ENCODE data around the gene FERMT3.

FERMT3 gene

DNA sequence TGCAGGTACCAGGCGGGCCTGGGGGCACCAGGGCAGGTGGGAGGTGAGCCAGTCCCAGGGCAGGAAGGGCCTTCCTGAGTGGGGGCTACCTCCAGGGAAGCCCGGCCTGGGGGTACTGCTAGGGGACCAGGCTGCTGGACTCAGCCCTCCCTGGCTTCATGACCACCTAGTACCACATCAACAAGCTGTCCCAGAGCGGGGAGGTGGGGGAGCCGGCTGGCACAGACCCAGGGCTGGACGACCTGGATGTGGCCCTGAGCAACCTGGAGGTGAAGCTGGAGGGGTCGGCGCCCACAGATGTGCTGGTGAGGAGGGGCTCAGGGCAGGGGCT lies 12.8 kb downstream of the FERMT3 start:
- DNase-seq (ENCODE audit: low read depth in 2 of 3, low spot score in 1 of 3): no peak

DNA sequence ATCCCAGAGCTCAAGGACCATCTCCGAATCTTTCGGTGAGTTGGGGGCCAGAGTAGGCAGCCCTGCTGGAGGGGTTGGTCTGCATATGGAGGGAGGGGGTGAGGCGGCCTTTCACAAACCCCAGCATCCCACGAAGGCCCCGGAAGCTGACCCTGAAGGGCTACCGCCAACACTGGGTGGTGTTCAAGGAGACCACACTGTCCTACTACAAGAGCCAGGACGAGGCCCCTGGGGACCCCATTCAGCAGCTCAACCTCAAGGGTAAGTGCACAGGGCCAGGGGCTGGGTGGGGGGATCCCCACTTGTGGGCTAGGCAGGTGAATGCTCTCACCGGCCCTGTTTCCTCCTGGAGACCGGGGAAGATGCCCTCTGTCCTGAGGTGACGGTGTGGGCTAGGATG lies 13.2 kb downstream of the FERMT3 start:
- DNase-seq (ENCODE audit: low read depth in 2 of 3, low spot score in 1 of 3): no peak

DNA sequence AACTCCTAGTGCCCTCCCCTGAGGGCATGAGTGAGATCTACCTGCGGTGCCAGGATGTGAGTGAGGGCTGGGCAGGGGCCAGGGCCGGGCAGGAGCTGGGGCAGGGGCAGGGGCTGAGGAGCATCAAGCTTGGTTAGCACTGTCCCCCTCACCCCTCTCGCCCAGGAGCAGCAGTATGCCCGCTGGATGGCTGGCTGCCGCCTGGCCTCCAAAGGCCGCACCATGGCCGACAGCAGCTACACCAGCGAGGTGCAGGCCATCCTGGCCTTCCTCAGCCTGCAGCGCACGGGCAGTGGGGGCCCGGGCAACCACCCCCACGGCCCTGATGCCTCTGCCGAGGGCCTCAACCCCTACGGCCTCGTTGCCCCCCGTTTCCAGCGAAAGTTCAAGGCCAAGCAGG lies 13.8 kb downstream of the FERMT3 start:
- no peak for DNase-seq (ENCODE audit: low read depth in 2 of 3, low spot score in 1 of 3)

DNA sequence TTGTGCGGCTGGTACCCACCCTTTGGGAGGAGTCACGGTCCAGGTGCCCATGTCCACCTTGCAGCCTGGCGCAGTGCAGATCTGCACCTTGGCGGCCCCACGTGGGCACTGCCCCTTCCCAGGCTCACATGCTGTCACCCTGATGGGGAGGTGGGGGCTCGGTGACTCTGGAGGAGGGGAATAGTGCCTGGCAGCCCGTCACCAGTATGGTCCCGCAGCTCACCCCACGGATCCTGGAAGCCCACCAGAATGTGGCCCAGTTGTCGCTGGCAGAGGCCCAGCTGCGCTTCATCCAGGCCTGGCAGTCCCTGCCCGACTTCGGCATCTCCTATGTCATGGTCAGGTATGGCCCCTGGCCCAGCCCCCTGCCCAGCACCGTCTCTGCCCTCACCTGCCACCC lies 14.3 kb downstream of the FERMT3 start:
- no peak for DNase-seq (ENCODE audit: low read depth in 2 of 3, low spot score in 1 of 3)

DNA sequence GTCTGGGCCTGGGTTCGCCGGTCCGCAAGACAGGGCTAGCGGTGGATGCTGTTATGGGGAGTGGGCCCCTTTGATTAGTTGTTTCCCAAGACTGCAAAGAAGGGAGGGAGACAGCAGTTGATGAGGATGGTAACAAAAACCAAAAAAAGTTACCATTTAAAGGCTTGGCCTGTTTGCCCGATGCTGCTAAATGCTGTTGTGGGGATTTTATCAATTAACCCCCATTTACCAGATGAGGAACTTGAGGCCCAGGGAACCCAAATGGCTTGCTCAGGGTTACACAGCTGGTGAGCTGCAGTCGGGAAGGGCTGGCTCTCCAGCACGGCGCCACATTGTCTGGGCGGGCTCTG lies 16.1 kb downstream of the FERMT3 start:
- no peak for DNase-seq (ENCODE audit: low read depth in 2 of 3, low spot score in 1 of 3)

DNA sequence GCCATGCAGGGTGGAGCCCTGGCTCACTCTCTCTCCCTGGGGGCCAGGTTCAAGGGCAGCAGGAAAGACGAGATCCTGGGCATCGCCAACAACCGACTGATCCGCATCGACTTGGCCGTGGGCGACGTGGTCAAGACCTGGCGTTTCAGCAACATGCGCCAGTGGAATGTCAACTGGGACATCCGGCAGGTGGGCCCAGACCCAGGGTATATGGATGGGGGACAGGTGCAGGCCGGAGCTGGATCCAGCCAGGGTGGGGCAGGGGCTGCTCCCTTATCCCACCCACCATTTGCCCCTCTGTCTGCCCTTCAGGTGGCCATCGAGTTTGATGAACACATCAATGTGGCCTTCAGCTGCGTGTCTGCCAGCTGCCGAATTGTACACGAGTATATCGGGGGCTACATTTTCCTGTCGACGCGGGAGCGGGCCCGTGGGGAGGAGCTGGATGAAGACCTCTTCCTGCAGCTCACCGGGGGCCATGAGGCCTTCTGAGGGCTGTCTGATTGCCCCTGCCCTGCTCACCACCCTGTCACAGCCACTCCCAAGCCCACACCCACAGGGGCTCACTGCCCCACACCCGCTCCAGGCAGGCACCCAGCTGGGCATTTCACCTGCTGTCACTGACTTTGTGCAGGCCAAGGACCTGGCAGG lies 16.6 kb downstream of the FERMT3 start:
- no peak for DNase-seq (ENCODE audit: low read depth in 2 of 3, low spot score in 1 of 3)

DNA sequence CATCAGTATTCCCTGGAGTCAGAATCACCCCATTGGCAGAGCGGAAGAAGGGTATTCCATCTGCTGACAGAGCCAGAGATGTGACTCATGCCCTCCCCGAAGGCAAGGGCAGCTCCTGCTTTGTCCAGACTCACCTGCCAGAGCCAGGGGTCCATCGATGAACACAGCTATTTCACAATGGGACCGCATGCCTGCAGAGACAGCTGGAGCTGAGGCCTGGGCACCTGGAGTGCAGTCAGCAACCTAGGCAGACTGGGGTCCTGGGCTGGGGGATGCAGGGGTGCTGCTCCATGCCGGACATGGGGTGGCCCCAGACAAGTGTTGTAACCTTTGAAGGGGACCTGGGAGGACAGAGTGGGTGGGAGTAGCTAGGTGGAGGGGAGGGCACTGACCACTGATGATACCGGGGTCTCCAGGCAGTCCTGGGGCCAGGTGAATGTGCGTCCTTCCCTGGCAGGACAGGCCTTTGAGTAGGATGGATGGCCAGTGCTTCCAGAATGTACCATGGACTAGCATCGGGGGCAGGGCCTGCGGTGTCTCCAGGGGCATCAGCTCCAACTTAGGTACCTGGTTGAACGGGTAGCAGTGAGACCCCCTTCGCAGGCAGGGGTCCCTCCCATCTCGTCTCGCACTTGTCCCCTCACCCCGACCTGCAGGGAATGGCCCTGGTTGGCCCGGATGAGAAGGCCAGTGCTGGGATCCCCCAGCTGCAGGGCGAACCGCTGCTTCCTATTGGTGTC lies 17.8 kb downstream of the FERMT3 start:
- DNase-seq (ENCODE audit: low read depth in 2 of 3, low spot score in 1 of 3): no peak

DNA sequence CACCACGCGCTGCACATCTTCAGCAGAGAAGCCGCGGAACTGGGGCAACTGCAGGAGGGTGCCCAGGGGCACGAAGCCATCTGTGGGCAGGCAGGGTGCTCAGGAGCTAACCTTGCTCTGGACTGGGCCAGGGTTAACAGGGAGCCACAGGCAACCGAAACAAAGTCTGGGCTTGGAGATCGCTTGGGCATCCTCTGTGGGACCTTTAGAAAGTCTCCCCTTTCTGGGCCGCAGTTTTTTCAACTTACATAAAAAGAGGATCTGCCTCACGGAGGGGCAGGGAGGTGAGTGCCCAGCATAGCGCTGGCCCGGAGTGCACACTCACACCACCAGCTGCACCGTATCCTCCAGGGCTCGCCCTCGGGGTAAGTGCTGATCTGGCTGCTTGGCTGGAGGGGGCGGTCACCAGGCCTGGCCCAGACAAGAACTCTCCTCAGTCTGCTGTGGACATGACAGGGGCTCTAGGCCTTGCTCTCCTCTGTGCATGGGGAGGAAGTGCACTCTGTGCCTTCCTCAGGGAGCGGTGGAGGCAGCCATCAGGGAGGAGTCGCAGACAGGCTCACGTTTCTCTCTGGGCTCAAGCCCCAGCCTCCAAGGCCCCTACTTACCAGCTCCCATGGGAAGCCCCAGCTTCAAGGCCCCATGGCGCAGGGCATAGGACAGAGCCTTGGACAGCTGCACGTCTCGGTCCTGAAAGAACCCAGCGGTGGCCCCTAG lies 18.5 kb downstream of the FERMT3 start:
- DNase-seq (ENCODE audit: low read depth in 2 of 3, low spot score in 1 of 3): no peak

DNA sequence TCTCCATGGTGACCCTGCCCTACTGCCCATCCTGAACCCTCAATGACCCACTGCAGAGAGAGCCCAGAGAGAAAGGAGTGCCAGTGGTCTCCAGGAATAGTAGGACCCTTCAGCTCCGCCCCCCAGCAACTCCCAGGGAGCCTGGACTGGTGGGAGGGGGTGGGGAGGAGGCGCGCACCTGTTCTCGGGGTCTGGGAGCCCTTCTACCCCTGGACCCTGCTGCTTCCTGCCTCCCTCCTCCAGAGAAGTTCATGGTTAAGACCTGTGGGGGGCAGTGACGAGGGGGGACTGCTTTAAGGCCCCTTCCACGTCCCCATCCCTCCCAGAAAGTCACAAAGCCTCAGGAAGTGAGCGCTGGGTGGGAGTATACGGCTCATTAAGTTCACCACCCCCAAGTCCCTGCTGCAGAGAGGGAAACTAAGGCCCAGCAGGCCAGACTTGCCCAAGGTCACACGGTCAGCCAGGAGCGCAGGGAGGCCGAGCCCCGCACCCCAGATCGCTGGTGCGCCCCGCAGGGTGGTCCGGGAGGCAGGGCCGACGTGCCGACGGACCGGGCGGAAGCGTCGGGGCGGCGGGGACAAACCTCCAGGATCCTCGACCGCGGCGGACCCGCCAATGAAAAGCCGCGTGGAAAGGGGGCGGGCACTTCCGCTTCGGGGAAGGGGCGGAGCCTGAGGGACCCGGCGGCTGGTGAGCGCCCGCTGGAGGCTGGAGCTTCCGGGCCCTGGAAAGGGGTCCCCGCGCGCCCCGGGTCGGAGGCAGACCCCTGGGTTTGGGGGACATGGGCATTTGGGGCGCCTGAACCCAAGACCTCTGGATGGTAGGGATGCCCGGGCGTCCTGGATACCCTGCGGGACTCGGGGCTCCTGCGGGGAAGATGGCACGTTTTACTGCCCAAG lies 19.3 kb downstream of the FERMT3 start, which contains the start of the genes NUDT22 and TRPT1:
NUDT22 (plus strand) TSS at position 667 of the 899 bp plus-strand sequence. CDS start 379 bp downstream, outside the sequence.
TRPT1 (minus strand) TSS at position 579 of the 899 bp plus-strand sequence; CDS start at position 253, 326 bp downstream.
- DNase-seq (ENCODE audit: low read depth in 2 of 3, low spot score in 1 of 3): peak; percentile 87 to 96 (median 90)

DNA sequence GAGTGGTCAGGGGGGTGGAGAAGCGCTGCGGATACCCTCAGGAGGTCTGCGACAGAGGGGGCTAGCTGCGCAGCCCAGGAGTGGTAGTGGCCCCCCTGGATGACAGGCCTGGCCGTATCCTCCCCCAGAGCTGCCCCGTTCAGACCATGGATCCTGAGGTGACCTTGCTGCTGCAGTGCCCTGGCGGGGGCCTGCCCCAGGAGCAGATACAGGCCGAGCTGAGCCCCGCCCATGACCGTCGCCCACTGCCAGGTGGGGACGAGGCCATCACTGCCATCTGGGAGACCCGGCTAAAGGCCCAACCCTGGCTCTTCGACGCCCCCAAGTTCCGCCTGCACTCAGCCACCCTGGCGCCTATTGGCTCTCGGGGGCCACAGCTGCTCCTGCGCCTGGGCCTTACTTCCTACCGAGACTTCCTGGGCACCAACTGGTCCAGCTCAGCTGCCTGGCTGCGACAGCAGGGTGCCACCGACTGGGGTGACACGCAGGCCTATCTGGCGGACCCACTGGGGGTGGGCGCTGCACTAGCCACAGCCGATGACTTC lies 20.1 kb downstream of the FERMT3 start:
- peak in 1 of 3 donors; percentile 49 for DNase-seq (ENCODE audit: low read depth in 2 of 3, low spot score in 1 of 3)

DNA sequence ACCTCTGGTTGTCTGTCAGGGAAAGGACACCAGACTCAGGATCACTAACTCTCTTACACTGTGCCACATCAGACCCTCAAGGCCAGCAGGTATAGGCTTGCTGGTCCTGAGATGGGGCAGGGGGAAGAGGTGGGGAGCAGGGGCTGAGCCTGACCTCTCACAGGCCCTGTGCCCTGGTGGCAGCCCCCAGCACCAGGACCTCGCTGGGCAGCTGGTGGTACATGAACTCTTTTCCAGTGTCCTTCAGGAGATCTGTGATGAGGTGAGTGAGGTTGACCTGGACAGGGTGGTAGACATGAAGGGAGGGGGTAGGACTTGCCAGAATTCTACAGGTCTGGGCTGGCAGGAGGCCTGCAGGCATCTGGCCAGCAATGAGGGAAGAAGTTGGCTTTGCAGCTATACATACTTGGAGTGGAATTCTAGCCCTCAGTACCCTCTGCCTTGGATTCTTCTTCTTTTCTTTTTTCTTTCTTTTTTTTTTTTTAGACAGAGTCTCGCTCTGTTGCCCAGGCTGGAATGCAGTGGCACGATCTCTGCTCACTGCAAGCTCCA lies 21.0 kb downstream of the FERMT3 start:
- DNase-seq (ENCODE audit: low read depth in 2 of 3, low spot score in 1 of 3): no peak

DNA sequence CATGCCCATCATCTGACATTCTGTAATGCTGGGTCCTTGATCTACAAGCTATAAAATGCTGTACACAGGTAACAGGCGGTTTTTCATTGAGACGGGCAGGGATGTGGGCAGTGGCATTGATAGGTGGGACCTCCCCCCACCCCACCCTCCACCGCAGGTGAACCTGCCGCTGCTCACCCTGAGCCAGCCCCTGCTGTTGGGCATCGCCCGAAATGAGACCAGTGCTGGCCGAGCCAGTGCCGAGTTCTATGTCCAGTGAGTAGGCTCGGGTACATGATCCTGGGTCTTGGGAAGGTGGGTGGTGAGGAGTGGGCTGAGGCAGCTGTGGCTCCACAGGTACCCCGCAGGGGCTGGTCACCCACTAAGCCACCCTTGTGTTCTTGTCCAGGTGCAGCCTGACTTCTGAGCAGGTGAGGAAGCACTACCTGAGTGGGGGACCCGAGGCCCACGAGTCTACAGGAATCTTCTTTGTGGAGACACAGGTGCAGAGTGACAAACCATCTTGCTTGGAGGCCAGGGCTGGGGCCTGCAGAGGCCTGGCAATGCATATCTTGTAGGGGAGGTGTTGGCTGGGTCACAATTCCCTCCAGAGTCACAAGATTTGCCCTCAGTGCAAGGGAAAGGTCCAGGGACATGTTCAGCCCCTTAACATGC lies 22.7 kb downstream of the FERMT3 start:
- DNase-seq (ENCODE audit: low read depth in 2 of 3, low spot score in 1 of 3): no peak

DNA sequence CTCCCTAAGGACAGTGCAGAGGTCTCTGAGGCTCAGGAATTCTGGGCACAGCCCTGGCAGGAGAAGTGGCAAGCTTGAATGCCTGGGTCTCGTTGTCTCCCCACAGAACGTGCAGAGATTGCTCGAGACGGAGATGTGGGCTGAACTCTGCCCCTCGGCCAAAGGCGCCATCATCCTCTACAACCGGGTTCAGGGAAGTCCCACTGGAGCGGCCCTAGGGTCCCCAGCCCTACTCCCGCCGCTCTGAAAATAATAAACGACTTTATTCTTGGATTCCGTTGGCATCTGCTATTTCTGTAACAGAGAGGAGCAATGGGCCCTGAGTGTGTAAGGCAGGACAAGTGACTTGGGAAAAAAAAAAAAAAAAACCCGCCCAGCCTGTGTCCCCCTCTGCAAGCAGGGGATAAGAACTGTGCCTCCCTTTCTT lies 23.2 kb downstream of the FERMT3 start:
- no peak for DNase-seq (ENCODE audit: low read depth in 2 of 3, low spot score in 1 of 3)

DNA sequence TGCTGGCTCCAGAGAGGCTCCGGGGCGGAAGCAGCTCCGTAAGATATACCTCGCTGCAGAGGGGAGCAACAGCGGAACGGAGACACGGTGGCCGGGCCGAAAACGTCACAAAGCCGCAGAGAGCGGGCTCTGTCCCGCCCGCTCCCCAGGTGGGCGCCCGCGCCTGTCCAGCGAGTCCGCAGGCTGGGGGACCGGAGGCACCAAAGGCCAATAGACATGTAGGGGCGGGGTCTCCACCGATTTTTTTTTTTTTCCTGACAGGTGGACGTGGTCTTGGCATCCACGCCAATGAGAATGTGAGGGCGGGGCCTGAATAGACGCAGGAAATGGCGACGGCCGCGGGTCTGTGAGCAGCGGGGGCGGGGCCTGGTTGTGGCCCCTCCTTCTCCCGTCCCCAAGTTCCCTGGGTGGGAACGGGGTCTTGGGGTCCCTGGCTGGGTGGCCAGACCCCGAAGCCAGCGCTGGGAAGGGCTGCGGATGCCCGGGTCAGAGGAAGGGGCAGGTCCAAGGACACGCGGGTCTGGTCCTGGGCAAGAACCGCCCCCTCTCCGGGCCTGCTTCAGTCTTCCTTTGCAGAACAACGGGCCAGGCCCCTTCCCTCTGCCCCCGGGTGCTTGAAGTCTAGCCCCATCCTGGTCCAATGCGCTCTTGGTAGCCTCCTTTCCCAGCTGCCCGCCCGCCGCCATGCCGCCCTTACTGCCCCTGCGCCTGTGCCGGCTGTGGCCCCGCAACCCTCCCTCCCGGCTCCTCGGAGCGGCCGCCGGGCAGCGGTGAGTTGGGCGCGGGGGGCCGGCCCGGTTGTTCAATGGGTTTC lies 23.9 kb downstream of the FERMT3 start, which contains the start of gene DNAJC4:
DNAJC4 (plus strand) TSS at position 378 of the 814 bp plus-strand sequence; CDS start at position 685, 307 bp downstream.
- peak; percentile 76 to 87 (median 85) for DNase-seq (ENCODE audit: low read depth in 2 of 3, low spot score in 1 of 3)

DNA sequence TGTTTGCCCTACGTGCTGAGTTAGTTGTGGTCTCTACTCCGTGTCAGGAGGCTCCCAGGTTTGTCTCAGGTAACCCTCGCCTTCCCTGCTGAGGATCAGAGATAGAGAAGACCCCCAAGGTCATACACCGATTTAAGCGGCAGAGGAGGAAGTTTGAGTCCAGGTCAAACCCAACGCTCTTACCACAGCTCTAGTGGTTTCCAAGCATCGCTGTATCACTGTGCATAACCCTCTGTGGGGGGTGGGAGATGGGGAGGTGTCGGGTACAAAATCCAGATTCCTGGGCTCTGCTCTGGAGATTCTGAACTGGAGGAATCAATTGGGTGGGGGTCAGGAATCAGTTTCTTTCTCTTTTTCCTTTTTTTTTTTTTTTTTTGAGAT lies 24.5 kb downstream of the FERMT3 start:
- DNase-seq (ENCODE audit: low read depth in 2 of 3, low spot score in 1 of 3): no peak

DNA sequence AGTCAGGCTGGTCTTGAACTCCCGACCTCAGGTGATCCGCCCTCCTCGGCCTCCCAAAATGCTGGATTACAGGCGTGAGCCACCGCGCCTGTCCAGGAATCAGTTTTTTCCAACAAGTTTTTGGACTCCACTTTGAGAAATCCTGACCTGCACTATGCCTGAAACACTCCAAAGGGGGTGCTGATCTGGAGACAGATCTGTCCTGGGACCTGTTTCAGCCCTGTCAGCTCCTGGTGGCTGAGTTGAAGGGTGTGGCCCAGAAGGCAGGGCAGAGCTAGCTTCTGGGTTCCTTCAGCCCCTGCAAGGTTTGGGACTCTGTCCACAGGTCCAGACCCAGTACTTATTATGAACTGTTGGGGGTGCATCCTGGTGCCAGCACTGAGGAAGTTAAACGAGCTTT lies 25.0 kb downstream of the FERMT3 start:
- DNase-seq (ENCODE audit: low read depth in 2 of 3, low spot score in 1 of 3): no peak

DNA sequence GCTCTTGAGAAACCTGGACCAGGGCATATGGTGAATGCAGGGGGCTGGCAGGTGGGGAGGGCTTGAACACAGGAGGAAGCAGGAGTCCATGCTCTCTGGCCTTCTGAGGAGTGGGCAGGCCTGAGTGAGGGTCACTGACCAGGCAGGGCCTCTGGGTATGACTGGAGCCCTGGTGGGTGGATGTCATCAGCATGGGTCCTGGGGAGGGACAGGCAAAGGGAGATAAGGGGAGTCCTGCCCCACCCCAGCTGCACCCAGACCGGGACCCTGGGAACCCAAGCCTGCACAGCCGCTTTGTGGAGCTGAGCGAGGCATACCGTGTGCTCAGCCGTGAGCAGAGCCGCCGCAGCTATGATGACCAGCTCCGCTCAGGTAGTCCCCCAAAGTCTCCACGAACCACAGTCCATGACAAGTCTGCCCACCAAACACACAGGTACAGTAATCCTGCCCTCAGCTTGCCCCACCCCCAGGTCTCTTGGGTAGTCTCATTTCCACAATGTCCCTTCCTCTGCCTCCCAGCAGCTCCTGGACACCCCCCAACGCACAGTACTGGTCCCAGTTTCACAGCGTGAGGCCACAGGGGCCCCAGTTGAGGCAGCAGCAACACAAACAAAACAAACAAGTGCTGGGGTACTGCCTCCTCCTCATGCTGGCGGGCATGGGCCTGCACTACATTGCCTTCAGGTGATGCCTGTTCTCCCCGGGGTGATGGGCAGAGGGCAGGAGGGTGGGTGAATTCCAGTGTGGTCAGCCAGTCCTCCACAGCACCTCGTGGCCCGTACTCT lies 25.9 kb downstream of the FERMT3 start:
- DNase-seq (ENCODE audit: low read depth in 2 of 3, low spot score in 1 of 3): no peak

DNA sequence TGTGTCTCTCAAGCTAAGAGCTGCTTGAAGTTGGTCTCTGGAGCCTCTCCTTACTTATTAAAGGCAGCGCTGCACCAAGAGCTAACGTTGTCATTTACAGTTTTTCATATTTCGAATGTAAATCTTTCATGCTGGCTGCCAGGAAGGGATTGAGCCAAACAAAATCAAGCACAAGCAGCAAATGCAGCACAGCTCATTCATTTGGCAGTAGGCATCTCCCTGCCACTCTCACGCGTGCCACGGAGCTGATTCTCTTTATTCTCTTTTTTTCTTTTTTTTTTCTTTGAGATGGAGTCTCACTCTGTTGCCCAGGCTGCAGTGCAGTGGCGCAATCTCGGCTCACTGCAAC lies 26.4 kb downstream of the FERMT3 start:
- DNase-seq (ENCODE audit: low read depth in 2 of 3, low spot score in 1 of 3): no peak

All from stimulated activated CD4-positive, alpha-beta T cell treated with anti-CD3 and anti-CD28 coated beads, Interleukin-12 subunit alpha, Interleukin-12 subunit beta, amount 100 ng/mL, for 48 hours (primary cell).